ENCODE data around the gene ZSCAN5B.
"Not testable (repeated sequence)": the region's sequence is repeated elsewhere in the genome, so short reads cannot be mapped to it uniquely, and the experiment has no call there.

The ZSCAN5B gene, protein sequence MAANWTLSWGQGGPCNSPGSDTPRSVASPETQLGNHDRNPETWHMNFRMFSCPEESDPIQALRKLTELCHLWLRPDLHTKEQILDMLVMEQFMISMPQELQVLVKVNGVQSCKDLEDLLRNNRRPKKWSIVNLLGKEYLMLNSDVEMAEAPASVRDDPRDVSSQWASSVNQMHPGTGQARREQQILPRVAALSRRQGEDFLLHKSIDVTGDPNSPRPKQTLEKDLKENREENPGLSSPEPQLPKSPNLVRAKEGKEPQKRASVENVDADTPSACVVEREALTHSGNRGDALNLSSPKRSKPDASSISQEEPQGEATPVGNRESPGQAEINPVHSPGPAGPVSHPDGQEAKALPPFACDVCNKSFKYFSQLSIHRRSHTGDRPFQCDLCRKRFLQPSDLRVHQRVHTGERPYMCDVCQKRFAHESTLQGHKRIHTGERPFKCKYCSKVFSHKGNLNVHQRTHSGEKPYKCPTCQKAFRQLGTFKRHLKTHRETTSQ

DNA sequence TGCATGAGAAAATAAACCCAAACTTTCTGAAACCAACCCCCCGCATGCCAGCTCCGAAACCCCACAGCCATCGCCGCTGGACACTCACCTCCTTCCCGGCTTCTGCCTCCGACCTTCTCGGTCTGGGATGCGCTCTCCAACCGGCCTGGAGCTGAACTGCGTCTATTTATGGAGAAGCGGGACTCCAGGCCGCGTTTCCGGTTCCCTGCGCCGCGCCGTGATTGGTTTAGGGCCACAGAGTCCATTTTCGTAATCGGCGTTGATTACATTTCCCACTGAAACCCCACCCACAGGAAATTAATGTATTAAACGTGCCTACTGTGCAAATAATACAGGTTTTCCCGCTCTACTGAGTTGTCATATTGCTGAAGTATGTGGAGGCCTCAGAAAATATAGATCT lies at the start of gene ZSCAN5B:
Gene ZSCAN5B, minus strand, starts transcription at position 138 of the 400 bp plus-strand sequence. CDS start 4,731 bp downstream, outside the sequence.
- DNase-seq: not testable (repeated sequence)

DNA sequence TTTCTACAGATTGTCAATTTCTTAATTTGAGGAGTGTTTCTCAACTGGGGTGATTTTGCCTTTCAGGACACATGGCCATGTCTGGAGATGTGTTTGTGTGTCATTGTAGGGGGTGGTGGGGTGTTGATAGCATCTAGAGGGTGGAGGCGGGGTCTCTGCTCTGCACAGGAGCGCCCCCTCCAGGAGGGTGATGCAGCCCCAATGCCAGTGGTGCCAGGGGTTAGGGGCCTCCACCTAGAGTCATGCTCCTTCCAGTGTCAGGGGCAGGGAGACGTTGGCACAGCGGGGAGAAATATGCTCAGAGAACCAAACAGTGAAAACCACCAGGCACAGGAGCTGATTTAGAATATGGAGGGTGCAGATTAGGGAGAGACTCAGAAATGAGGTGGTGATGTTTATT lies 48.2 kb upstream of the ZSCAN5B start:
- DNase-seq: not testable (repeated sequence)

DNA sequence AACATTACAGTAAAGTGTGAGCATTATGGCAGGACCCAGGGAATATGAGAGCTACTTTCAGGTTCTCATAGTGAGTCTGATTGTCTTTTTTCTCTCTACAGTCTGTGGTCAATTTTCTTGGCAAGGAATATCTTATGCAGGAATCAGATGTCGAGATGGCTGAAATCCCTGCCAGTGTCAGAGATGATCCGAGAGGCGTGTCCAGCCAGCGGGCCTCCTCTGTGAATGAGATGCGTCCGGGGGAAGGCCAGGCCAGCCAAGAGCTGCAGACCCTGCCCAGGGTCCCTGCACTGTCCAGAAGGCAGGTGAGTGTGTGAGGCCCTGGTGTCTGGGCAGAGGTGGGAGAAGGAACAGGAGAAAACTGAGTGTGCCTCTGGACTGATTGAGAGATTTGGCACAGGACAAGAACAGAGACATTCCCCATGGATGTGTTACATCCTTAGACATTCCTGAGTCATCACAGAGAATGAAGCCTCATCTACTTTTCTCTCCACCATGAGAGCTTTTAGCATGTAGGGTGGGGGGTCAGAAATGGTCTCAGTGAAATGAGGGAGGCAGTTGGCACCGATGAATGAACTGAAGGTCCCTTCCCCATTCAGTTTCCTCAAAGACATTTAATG lies 47.6 kb upstream of the ZSCAN5B start:
- DNase-seq: no peak

DNA sequence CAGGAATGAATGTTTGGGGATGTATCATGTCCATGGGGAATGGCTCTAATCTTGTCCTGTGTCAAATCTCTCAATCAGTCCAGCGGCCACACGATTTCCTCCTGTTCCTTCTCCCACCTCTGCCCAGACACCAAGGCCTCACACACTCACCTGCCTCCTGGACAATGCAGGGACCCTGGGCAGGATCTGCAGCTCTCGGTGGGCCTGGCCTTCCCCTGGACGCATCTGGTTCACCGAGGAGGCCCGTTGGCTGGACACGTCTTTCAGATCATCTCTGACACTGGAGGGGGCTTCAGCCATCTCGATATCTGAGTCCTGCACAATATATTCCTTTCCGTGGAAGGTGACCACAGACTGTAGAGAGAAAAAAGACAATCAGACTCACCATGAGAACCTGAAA lies 25.9 kb upstream of the ZSCAN5B start:
- DNase-seq: no peak

DNA sequence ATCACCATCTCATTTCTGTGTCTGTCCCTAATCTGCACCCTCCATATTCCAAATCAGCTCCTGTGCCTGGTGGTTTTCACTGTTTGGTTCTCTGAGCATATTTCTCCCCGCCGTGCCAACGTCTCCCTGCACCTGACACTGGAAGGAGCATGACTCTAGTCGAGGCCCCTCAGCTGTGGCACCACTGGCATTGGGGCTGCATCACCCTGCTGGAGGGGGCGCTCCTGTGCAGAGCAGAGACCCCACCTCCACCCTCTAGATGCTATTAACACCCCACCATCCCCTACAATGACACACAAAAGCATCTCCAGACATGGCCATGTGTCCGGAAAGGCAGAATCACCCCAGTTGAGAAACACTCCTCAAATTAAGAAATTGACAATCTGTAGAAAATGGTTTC lies 25.3 kb upstream of the ZSCAN5B start:
- no peak for DNase-seq

DNA sequence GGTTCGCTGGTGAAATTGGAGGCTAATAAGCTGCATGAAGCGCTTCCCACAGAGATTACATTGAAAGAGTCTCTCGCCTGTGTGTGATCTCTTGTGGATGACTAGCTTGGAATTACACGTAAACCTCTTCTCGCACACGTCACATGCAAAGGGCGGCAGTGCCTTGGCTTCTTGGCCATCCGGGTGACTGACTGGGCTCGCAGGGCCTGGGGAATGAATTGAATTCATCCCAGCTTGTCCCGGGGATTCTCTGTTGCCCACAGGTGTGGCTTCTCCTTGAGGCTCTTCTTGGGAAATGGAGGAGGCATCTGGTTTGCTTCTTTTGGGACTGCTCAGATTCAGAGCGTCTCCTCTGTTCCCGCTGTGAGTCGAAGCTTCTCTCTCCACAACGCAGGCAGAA lies 24.3 kb upstream of the ZSCAN5B start:
- DNase-seq: no peak

DNA sequence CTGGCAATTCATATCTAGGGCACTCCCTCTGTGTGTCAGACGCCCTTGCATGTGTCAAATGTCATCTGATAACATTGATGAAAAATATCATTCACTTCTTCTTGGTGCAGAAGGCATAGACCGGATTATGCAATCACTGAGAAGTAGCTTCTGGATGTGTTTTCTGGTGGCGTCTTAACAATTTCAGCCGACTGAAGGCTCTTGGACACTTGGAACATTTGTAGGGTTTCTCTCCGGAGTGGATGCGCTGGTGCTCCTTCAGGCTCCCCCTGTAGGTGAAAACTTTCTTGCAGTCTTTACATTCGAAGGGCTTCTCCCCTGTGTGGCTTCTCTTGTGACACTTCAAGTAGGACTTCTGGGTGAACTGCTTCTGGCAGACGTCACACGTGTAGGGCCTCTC lies 23.9 kb upstream of the ZSCAN5B start:
- not testable (repeated sequence) for DNase-seq

DNA sequence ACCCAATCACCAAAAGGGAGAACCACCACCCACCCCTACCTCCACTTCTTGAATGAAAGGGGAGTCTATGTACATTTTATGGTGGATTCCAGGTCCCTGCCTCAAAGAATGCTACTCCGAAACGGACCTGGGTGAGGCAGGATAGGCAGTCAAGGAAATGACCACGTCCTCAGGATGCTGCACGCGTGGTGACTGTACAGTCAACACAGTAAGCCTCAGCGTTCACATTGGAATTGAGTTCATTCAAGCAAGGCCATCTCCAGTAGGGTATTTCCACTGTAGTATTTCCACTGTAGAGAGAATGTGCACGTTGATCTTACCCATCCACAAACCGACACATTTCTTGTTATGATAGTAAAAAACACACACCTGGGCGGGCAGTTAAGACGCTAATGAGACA lies 21.4 kb upstream of the ZSCAN5B start:
- DNase-seq: no peak

DNA sequence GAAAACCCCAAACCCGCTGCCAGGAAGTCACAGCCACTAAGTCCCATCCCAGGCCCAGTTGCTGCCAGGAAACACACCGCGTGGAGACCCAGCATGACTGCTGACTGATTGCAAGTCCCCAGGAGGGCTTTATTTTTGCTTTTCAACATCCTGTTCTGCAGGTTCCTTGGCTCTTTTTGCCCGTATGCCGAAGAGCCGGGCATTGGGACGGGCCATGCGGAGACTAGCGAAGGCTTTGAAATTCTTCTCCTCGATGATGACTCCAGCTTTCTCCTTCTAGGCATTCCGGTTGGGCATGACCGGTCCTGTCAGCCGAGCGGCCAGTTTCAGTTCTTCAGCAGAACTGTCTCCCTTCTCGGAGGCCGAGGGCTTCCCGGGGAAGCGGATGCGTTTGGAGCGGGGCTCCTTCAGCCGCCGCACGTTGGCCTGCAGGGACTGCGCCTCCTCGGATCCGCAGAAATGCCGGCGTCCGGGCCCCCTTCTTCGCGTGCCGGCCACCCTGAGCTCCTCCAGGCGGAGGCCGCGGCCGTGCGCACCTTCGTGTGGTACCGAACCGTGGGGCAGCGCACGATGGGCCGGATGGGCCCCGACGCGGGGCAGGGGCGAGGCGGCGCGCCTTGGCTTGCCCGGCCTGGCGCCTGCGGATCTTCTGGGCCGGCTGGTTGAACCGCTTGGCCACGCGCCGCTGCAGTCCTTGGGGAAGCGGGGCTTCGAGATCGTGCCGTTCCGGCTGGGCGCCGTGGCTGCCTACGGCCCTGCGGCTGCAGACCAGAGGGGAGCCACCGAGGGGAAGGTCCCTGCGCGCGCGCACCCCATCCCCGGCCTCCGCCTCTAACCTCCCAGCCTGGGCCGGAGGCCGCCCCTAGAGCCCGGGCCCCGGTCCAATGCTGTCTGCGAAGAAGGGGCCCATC lies 19.7 kb upstream of the ZSCAN5B start:
- no peak for DNase-seq

DNA sequence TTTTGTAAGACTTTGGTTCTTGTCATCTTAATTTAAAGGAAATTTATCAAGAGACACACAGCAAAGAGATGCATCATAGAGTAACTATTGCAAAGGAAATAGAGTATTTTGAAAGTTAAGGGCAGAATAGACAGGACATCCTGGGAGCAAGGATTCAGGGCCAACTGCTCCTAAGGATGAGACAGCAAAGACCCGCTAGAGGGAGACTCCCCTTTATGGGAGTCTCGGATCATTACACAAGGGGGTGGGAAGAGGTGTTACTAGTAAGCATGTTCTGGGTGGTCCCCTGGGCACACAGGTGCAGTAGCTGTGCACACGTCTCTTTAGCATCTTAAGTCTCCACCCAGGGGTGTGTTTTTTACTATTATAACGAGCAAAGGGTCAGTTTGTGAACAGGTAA lies 14.1 kb upstream of the ZSCAN5B start:
- DNase-seq: no peak

DNA sequence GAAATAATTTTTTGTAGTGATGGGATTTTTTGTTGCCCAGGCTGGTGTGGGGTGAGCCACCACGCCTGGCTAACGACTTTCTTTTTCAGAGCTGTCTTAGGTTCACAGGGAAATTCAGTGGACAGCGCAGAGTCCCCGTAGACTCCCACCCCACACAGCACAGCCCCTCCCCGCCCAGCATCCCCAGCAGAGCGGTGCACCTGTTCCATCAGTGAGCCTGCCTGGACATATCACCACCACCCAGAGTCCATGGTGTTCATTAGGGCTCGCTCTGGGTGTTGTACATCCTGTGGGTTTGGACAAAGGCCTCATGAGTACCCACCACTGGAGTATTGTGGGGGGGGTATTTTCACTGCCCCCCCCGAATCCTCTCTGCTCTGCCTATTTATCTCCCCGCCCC lies 12.5 kb upstream of the ZSCAN5B start:
- not testable (repeated sequence) for DNase-seq

DNA sequence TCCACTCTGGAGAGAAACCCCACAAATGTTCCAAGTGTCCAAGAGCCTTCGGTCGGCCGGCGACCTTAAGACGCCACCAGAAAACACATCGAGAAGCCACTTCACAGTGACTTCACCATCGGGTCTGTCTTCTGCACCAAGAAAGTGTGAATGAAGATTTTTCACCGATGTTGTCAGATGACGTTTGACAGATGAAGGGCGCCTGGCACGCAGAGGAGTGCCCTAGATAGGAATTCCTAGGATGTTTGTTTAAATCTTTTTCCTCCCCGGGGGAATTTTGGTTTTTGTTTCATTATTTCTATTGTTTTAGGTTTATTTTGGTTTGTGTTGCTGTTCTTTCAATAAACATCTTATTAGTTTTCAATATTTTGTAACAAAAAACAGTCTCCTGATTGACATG lies 11.5 kb upstream of the ZSCAN5B start:
- no peak for DNase-seq

DNA sequence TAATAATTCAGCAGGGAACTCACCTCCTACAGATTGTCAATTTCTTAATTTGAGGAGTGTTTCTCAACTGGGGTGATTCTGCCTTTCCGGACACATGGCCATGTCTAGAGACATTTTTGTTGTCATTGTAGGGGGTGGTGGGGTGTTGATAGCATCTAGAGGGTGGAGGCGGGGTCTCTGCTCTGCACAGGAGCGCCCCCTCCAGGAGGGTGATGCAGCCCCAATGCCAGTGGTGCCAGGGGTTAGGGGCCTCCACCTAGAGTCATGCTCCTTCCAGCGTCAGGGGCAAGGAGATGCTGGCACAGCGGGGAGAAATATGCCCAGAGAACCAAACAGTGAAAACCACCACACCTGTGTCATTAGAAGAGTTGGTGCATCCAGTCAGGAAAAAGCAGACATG lies 10.0 kb upstream of the ZSCAN5B start:
- DNase-seq: not testable (repeated sequence)

DNA sequence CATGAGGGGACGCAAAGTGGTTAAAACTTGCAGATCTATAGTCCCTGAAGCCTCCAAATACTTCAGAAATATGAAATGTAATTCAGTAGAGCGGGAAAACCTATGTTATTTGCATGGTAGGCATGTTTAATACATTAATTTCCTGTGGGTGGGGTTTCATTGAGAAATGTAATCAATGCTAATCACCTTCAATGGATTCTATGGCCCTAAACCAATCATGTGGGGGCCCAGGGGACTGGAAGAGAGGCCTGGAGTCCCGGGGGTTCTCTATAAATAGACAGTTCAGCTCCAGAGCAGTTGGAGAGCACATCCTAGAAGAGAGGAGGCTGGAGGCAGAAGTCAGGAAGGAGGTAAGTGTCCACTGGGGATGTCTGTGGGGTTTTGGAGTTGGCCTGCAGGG lies 4.4 kb upstream of the ZSCAN5B start, which contains the start of gene ZSCAN5C:
Gene ZSCAN5C, plus strand, starts transcription at position 301 of the 400 bp plus-strand sequence. CDS start 3,641 bp downstream, outside the sequence.
- no peak for DNase-seq

DNA sequence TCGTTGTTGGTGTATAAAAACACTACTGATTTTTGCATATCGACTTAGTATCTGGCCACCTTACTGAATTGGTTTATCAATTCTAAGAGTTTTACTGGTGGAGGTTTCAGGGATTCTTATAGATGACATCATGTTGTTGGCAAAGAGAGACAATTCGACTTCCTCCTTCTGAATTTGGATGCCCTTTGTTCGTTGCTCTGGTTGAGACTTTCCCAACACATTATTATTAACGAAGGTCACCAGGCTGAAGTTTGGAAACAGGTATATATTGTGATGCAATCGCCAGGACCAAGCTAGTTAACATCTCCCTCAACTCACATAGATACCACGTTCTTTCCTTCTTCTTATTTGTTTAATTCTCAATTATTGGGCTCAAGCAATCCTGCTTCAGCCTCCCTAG lies 2.1 kb upstream of the ZSCAN5B start:
- no peak for DNase-seq

DNA sequence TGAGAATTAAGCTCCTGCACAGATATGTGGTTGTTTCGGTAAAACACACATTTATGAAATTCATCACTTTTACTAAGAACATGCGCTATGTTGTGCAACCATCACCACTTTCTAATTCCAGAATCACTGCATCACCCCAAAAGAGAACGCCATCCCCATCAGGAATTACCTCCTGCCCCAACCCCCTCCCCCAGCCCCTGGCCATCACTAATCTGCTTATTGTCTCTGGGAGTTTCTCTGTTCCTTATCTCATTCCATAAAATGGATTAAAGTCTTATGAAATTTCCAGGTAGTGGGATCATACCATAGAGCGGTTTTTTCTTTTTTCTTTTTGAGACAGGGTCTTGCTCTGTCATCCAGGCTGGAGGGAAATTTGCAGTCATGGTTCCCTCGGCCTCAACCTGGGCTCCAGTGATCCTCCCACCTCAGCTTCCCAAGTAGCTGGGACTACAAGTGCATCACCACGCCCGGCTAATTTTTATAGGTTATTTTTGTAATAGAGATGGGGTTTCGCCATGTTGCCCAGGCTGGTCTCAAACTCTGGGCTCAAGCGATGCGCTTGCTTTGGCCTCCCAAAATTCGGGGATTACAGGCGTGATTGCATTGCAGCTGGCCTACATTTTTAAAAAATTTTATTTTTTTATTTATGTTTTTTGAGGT lies 3.5 kb downstream of the ZSCAN5B start:
- DNase-seq: no peak

DNA sequence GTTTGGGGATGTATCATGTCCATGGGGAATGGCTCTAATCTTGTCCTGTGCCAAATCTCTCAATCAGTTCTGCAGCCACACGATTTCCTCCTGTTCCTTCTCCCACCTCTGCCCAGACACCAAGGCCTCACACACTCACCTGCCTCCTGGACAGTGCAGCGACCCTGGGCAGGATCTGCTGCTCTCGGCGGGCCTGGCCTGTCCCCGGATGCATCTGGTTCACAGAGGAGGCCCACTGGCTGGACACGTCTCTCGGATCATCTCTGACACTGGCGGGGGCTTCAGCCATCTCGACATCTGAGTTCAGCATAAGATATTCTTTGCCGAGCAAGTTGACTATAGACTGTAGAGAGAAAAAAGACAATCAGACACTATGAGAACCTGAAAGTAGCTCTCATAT lies 5.9 kb downstream of the ZSCAN5B start:
- no peak for DNase-seq

DNA sequence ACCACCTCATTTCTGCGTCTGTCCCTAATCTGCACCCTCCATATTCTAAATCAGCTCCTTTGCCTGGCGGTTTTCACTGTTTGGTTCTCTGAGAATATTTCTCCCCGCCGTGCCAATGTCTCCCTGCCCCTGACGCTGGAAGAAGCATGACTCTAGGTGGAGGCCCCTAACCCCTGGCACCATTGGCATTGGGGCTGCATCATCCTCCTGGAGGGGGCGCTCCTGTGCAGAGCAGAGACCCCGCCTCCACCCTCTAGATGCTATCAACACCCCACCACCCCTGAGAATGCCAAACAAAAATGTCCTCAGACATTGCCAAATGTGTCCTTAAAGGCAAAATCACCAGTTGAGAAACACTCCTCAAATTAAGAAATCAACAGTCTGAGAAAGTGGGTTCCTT lies 6.5 kb downstream of the ZSCAN5B start:
- DNase-seq: no peak

DNA sequence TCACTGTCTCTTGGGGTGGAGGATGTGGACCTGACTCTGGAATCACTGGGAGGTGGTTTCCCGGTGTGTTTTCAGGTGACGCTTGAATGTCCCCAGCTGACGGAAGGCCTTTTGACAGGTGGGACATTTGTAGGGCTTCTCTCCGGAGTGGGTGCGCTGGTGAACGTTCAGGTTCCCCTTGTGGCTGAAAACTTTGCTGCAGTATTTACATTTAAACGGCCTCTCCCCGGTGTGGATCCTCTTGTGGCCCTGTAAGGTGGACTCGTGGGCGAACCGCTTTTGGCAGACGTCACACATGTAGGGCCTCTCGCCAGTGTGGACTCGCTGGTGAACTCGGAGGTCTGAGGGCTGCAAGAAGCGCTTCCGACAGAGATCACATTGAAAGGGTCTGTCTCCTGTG lies 7.8 kb downstream of the ZSCAN5B start:
- DNase-seq: no peak

DNA sequence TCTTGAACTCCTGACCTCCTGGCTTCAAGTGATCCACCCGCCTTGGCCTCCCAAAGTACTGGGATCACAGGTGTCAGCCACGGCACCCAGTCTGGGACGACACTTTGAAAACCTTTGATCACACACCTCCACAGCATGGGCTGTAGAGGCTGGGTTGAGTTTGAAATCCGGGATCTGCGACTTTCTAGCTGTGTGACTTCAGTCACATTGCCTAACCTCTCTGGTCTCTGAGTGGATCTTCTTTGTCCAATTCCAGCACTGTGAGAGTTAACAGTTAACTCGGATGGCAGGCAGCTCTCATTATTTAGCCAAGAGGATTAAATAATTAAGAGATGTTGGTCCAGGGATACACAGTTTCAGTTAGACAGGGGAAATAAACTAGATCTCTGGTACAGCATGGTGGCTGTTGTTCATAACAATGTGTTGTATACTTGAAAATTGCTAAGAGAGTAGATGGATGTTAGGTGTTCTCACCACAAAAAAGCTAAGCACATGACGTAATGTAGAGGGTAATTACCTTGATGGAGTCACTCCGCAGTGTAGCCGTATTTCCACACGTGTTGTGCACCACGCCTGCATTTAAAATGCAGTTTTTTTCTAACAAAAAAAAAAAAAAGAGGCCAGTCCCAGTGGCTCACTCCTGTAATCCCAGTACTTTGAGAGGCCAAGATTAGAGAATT lies 19.9 kb downstream of the ZSCAN5B start:
- DNase-seq: no peak

DNA sequence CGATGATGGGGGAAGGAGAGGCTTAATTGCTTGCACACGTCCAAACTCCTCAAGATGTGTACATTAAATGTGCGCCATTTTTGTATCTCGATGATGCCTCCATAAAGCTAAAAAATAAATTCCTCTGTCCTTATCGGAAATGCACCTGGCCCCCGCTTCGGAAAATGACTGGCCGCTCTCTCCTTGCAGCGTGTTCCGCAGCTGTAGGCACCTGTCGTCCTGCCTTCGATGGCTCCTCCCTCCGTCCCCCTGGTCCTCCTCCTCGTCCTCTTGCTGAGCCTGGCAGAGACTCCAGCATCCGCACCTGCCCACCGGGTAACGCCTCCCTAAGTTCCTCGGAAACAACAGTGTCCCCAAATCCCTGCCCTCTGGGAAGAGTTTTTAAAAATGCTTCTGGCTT lies 20.7 kb downstream of the ZSCAN5B start:
- no peak for DNase-seq

DNA sequence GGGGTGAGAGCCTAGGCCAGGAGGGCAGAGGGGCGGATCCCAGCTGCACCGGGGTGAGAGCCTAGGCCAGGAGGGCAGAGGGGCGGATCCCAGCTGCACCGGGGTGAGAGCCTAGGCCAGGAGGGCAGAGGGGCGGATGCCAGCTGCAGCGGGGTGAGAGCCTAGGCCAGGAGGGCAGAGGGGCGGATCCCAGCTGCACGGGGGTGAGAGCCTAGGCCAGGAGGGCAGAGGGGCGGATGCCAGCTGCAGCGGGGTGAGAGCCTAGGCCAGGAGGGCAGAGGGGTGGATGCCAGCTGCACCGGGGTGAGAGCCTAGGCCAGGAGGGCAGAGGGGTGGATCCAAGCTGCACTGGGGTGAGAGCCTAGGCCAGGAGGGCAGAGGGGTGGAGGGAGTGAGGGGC lies 21.3 kb downstream of the ZSCAN5B start:
- DNase-seq: not testable (repeated sequence)

All from CD4-positive, alpha-beta T cell treated with Interferon gamma for 1 hour (primary cell).